PC-9 (cell line): ENCODE data around the gene SAPCD1.

Source experiments
- EZH2 ChIP-seq: fragments of 200-600 bp; sonication (generic); IDR thresholded peaks from 2 replicates; pipeline ENCODE4 v1.8.0; 2017; ENCODE audit warnings: antibody characterized with exemption, low read depth
- TF ChIP-seq, protein P1 (sequence below): fragments of 200-600 bp; sonication (generic); conservative IDR thresholded peaks from 2 replicates; pipeline ENCODE4 v1.6.1; 2017; ENCODE audit warnings: mixed run types, antibody characterized with exemption, mild to moderate bottlenecking, moderate library complexity

DNA sequence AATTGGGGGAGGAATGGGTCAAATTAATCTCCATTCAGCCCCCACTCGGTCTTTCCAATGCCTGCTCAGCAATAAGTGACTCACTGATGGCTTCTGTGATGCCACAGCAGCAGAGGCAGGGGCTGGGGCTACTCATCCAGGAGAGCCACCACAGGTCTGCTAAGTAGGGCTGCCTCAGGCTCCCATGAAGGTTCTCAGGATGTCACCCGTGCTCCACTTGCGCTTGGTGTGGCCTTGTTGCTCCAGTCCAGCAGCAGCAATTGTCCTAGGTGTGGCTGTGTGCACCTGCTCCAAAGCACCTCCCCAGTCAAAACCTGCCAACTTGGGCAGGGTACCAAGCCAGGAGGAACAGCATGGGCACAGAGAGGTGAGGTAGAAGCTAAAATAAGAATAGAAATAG lies 40.3 kb upstream of the SAPCD1 start:
- TF ChIP-seq, protein P1, sequence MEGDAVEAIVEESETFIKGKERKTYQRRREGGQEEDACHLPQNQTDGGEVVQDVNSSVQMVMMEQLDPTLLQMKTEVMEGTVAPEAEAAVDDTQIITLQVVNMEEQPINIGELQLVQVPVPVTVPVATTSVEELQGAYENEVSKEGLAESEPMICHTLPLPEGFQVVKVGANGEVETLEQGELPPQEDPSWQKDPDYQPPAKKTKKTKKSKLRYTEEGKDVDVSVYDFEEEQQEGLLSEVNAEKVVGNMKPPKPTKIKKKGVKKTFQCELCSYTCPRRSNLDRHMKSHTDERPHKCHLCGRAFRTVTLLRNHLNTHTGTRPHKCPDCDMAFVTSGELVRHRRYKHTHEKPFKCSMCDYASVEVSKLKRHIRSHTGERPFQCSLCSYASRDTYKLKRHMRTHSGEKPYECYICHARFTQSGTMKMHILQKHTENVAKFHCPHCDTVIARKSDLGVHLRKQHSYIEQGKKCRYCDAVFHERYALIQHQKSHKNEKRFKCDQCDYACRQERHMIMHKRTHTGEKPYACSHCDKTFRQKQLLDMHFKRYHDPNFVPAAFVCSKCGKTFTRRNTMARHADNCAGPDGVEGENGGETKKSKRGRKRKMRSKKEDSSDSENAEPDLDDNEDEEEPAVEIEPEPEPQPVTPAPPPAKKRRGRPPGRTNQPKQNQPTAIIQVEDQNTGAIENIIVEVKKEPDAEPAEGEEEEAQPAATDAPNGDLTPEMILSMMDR: no peak
- no peak for TF ChIP-seq EZH2
